ENCODE results near the gene NBDY.
A peak's percentile ranks its signal among the peaks of the same experiment; 100 is the strongest.
"Not testable (repeated sequence)": the region's sequence is repeated elsewhere in the genome, so short reads cannot be mapped to it uniquely, and the experiment has no call there.

The NBDY gene

GRCh38 chrX:56778099-56778923 lies 49.3 kb downstream of the NBDY start:
- H3K4me1 ChIP-seq (ENCODE audit: control insufficient read depth, insufficient read depth, low read length); H3K9me3 ChIP-seq (ENCODE audit: control insufficient read depth in 2 of 2, low read length in 2 of 2); H3K4me3 ChIP-seq (ENCODE audit: low read length in 2 of 2): not testable (repeated sequence)

GRCh38 chrX:56778924-56779468 lies 50.0 kb downstream of the NBDY start:
- H3K4me3 ChIP-seq (ENCODE audit: low read length in 2 of 2); H3K9ac ChIP-seq (ENCODE audit: low read length in 2 of 2); H3K27me3 ChIP-seq (ENCODE audit: control insufficient read depth in 1 of 2, insufficient read depth in 2 of 2, low read length in 2 of 2); H3K27ac ChIP-seq (ENCODE audit: low read length); H3K4me1 ChIP-seq (ENCODE audit: control insufficient read depth, insufficient read depth, low read length); H3K9me3 ChIP-seq (ENCODE audit: control insufficient read depth in 2 of 2, low read length in 2 of 2); H3K36me3 ChIP-seq (ENCODE audit: control insufficient read depth in 2 of 2, insufficient read depth in 2 of 2, low read length in 2 of 2): not testable (repeated sequence)

More at GRCh38 chrX:56778099-56778923, 49.3 kb downstream of the NBDY start:
- H3K36me3 ChIP-seq (ENCODE audit: control insufficient read depth in 2 of 2, insufficient read depth in 2 of 2, low read length in 2 of 2); H3K27me3 ChIP-seq (ENCODE audit: control insufficient read depth in 1 of 2, insufficient read depth in 2 of 2, low read length in 2 of 2); H3K9ac ChIP-seq (ENCODE audit: low read length in 2 of 2); H3K27ac ChIP-seq (ENCODE audit: low read length): not testable (repeated sequence)

GRCh38 chrX:56780681-56781649 lies 51.9 kb downstream of the NBDY start:
- not testable (repeated sequence) for H3K36me3 ChIP-seq (ENCODE audit: control insufficient read depth in 2 of 2, insufficient read depth in 2 of 2, low read length in 2 of 2); H3K9ac ChIP-seq (ENCODE audit: low read length in 2 of 2); H3K4me1 ChIP-seq (ENCODE audit: control insufficient read depth, insufficient read depth, low read length); H3K4me3 ChIP-seq (ENCODE audit: low read length in 2 of 2); H3K27me3 ChIP-seq (ENCODE audit: control insufficient read depth in 1 of 2, insufficient read depth in 2 of 2, low read length in 2 of 2); H3K27ac ChIP-seq (ENCODE audit: low read length); H3K9me3 ChIP-seq (ENCODE audit: control insufficient read depth in 2 of 2, low read length in 2 of 2)

- Histone ChIP-seq H3K27ac (ENCODE audit: low read length) (peak overlapping the region; percentile 82), H3K27me3 (ENCODE audit: control insufficient read depth in 1 of 2, insufficient read depth in 2 of 2, low read length in 2 of 2) (no peaks in the 10 kb centered on the region), H3K4me1 (ENCODE audit: control insufficient read depth, insufficient read depth, low read length) (peaks cover 8% of the 10 kb centered on the region), H3K9ac (ENCODE audit: low read length in 2 of 2) (no peak overlapping the region), H3K36me3 (ENCODE audit: control insufficient read depth in 2 of 2, insufficient read depth in 2 of 2, low read length in 2 of 2) (no peaks in the 10 kb centered on the region), H3K9me3 (ENCODE audit: control insufficient read depth in 2 of 2, low read length in 2 of 2) (no peaks in the 10 kb centered on the region), H3K4me3 (ENCODE audit: low read length in 2 of 2) (peak overlapping the region in 1 of 2 donors; percentile 69)
Measured at GRCh38 chrX:56782352-56782751, 53.3 kb downstream of the NBDY start.

- H3K9ac ChIP-seq (ENCODE audit: low read length in 2 of 2) = peak overlapping the region in 1 of 2 donors; percentile 73
- H3K9me3 ChIP-seq (ENCODE audit: control insufficient read depth in 2 of 2, low read length in 2 of 2) = no peaks in the 10 kb centered on the region
- H3K4me3 ChIP-seq (ENCODE audit: low read length in 2 of 2) = peak overlapping the region in 1 of 2 donors; percentile 69
- H3K36me3 ChIP-seq (ENCODE audit: control insufficient read depth in 2 of 2, insufficient read depth in 2 of 2, low read length in 2 of 2) = no peaks in the 10 kb centered on the region
- peaks cover 9% of the 10 kb centered on the region for H3K4me1 ChIP-seq (ENCODE audit: control insufficient read depth, insufficient read depth, low read length)
- H3K27me3 ChIP-seq (ENCODE audit: control insufficient read depth in 1 of 2, insufficient read depth in 2 of 2, low read length in 2 of 2) = no peaks in the 10 kb centered on the region
- peak overlapping the region; percentile 82 for H3K27ac ChIP-seq (ENCODE audit: low read length)
Measured at GRCh38 chrX:56782791-56783449, 53.9 kb downstream of the NBDY start.

GRCh38 chrX:56783450-56783831 lies 54.4 kb downstream of the NBDY start:
- H3K4me1 ChIP-seq (ENCODE audit: control insufficient read depth, insufficient read depth, low read length) = peaks cover 9% of the 10 kb centered on the region
- no peaks in the 10 kb centered on the region for H3K9me3 ChIP-seq (ENCODE audit: control insufficient read depth in 2 of 2, low read length in 2 of 2)
- peak overlapping the region; percentile 82 for H3K27ac ChIP-seq (ENCODE audit: low read length)
- peak overlapping the region in 1 of 2 donors; percentile 73 for H3K9ac ChIP-seq (ENCODE audit: low read length in 2 of 2)
- peak overlapping the region in 1 of 2 donors; percentile 69 for H3K4me3 ChIP-seq (ENCODE audit: low read length in 2 of 2)
- no peaks in the 10 kb centered on the region for H3K36me3 ChIP-seq (ENCODE audit: control insufficient read depth in 2 of 2, insufficient read depth in 2 of 2, low read length in 2 of 2)
- no peaks in the 10 kb centered on the region for H3K27me3 ChIP-seq (ENCODE audit: control insufficient read depth in 1 of 2, insufficient read depth in 2 of 2, low read length in 2 of 2)

- H3K36me3 ChIP-seq (ENCODE audit: control insufficient read depth in 2 of 2, insufficient read depth in 2 of 2, low read length in 2 of 2) = no peaks in the 10 kb centered on the region
- H3K4me3 ChIP-seq (ENCODE audit: low read length in 2 of 2) = peak overlapping the region in 1 of 2 donors; percentile 40
- peaks cover 12% of the 10 kb centered on the region for H3K4me1 ChIP-seq (ENCODE audit: control insufficient read depth, insufficient read depth, low read length)
- H3K9me3 ChIP-seq (ENCODE audit: control insufficient read depth in 2 of 2, low read length in 2 of 2) = no peaks in the 10 kb centered on the region
- no peak overlapping the region for H3K9ac ChIP-seq (ENCODE audit: low read length in 2 of 2)
- H3K27ac ChIP-seq (ENCODE audit: low read length) = no peak overlapping the region
- H3K27me3 ChIP-seq (ENCODE audit: control insufficient read depth in 1 of 2, insufficient read depth in 2 of 2, low read length in 2 of 2) = no peaks in the 10 kb centered on the region
Measured at GRCh38 chrX:56783996-56784620, 55.1 kb downstream of the NBDY start.

- Histone ChIP-seq H3K9me3 (ENCODE audit: control insufficient read depth in 2 of 2, low read length in 2 of 2) (no peaks in the 10 kb centered on the region), H3K9ac (ENCODE audit: low read length in 2 of 2) (no peak overlapping the region), H3K36me3 (ENCODE audit: control insufficient read depth in 2 of 2, insufficient read depth in 2 of 2, low read length in 2 of 2) (no peaks in the 10 kb centered on the region), H3K27me3 (ENCODE audit: control insufficient read depth in 1 of 2, insufficient read depth in 2 of 2, low read length in 2 of 2) (no peaks in the 10 kb centered on the region), H3K27ac (ENCODE audit: low read length) (no peak overlapping the region), H3K4me3 (ENCODE audit: low read length in 2 of 2) (no peak overlapping the region), H3K4me1 (ENCODE audit: control insufficient read depth, insufficient read depth, low read length) (peaks cover 15% of the 10 kb centered on the region)
Measured at GRCh38 chrX:56784666-56785065, 55.6 kb downstream of the NBDY start.

- H3K27me3 ChIP-seq (ENCODE audit: control insufficient read depth in 1 of 2, insufficient read depth in 2 of 2, low read length in 2 of 2) = no peaks in the 10 kb centered on the region
- no peak overlapping the region for H3K27ac ChIP-seq (ENCODE audit: low read length)
- H3K4me1 ChIP-seq (ENCODE audit: control insufficient read depth, insufficient read depth, low read length) = peaks cover 15% of the 10 kb centered on the region
- no peak overlapping the region for H3K9ac ChIP-seq (ENCODE audit: low read length in 2 of 2)
- H3K36me3 ChIP-seq (ENCODE audit: control insufficient read depth in 2 of 2, insufficient read depth in 2 of 2, low read length in 2 of 2) = no peaks in the 10 kb centered on the region
- H3K4me3 ChIP-seq (ENCODE audit: low read length in 2 of 2) = no peak overlapping the region
- H3K9me3 ChIP-seq (ENCODE audit: control insufficient read depth in 2 of 2, low read length in 2 of 2) = no peaks in the 10 kb centered on the region
Measured at GRCh38 chrX:56785442-56785841, 56.4 kb downstream of the NBDY start.
